Fibroblast of villous mesenchyme (primary cell): ENCODE measurements around the gene ADAM11. TPM values are rescaled to one million over a fixed set of nuclear protein-coding genes. Genes with fewer than 3 reads are reported as not detected.
"Not testable (repeated sequence)": the region's sequence is repeated elsewhere in the genome, so short reads cannot be mapped to it uniquely, and the experiment has no call there.

Experiments
- DNase-seq: peaks from one replicate; pipeline ENCODE4 v3.0.0-alpha.2; 2010; ENCODE audit warnings: low read depth
- H3K4me3 ChIP-seq: 2 replicates; pipeline ENCODE4 v1.5.1; 2011; ENCODE audit warnings: low read depth, mild to moderate bottlenecking, low read length
- total RNA-seq: library from RNA; depleted of rRNA; stranded (reverse); fragments of >200 nt; gene quantifications from 2 replicates; pipeline ENCODE4 v1.2.3, GENCODE V29; 2012
- TF ChIP-seq, protein P1 (sequence below): IDR thresholded peaks from 2 replicates; pipeline ENCODE4 v1.5.1; 2012; ENCODE audit warnings: low read depth, mild to moderate bottlenecking, low read length; ENCODE audit not compliant: insufficient read depth

Gene ADAM11
- total RNA-seq, 1 donor, result 0.43 TPM

DNA sequence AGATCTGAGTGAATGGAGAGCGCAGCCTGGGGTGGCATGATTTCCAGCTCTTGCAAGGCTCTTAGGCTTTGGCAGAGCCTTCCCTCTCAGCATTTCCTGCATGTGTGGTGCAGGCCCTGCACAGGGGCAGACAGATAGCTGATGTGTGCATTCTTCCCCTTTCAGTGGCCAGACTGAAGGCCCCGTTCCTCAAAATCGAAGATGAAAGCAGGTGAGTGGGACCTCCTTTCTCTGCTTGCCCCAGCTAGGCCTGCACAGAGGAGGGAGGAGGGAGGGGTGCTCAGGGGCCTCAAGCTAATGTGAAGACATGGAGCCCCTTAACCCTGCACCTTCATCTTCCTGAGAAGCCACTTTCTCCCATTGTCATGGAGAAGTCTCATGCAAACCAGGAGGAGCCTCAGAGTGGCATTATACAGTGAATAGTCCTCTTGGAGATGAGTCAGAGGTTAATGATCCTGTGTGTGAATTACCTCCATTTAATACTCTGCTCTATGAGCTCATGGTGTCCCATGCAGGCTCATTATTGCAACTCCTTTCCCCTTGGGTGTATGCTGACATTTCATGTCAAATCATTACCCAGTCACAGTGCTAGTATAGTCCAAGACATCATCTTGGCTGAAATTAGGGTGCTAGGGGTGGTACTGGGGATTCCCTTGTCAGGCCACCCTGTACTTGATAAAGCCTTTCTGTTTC lies 20.4 kb upstream of the ADAM11 start:
- H3K4me3 ChIP-seq, result no peak overlapping the region
- DNase-seq, result peak; percentile 18
- TF ChIP-seq, protein P1, sequence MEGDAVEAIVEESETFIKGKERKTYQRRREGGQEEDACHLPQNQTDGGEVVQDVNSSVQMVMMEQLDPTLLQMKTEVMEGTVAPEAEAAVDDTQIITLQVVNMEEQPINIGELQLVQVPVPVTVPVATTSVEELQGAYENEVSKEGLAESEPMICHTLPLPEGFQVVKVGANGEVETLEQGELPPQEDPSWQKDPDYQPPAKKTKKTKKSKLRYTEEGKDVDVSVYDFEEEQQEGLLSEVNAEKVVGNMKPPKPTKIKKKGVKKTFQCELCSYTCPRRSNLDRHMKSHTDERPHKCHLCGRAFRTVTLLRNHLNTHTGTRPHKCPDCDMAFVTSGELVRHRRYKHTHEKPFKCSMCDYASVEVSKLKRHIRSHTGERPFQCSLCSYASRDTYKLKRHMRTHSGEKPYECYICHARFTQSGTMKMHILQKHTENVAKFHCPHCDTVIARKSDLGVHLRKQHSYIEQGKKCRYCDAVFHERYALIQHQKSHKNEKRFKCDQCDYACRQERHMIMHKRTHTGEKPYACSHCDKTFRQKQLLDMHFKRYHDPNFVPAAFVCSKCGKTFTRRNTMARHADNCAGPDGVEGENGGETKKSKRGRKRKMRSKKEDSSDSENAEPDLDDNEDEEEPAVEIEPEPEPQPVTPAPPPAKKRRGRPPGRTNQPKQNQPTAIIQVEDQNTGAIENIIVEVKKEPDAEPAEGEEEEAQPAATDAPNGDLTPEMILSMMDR, result no peak

DNA sequence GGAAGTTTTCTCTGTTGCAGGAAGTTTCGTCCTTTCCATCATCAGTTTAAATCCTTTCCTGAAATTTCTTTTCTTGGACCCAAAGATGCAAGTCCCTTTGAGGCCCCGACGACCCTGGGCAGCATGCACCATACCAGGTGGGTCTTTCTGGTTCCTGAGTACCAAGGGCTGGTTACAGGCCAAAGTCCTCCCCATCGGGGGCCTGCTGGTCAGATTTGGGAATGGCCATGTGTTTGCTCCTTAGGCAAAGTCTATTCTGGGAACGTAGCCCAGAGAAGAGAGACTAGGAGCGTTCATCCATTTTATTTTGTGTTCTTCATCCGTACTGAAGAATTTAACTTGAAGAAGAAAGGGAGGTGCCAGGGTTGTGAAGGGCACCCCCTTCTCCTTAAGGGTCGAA lies 17.5 kb upstream of the ADAM11 start:
- no peak for DNase-seq
- TF ChIP-seq, protein P1, result no peak
- no peak overlapping the region for H3K4me3 ChIP-seq

DNA sequence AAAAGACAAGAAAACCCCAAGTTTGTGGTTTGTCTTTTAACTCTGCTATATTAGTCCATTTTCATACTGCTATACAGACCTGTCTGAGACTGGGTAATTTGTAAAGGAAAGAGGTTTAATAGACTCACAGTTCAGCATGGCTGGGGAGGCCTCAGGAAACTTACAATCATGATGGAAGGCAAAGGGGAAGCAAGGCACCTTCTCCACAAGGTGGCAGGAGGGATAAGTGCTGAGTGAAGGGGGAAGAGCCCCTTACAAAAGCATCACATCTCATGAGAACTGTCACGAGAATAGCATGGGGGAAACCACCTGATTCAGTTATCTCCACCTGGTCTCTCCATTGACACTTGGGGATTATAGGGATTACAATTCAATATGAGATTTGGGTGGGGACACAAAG lies 13.5 kb upstream of the ADAM11 start:
- H3K4me3 ChIP-seq, result no peak overlapping the region
- TF ChIP-seq, protein P1, result no peak
- DNase-seq, result no peak

DNA sequence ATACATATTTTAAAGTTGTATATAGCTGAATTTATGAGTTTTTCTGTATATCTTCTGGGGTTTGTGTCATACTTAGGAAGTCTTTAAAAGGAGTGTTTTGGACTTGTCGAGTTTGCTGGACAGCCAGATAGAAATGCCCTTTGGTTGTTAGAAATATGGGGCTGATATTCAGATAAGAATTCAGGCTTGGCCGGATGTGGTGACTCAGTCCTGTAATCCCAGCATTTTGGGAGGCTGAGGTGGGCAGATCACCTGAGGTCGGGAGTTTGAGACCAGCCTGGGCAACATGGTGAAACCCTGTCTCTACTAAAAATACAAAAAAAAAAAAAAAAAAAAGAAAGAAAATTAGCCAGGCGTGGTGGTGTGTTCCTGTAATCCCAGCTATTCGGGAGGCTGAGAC lies 13.1 kb upstream of the ADAM11 start:
- H3K4me3 ChIP-seq, result not testable (repeated sequence)
- DNase-seq, result peak; percentile 27

DNA sequence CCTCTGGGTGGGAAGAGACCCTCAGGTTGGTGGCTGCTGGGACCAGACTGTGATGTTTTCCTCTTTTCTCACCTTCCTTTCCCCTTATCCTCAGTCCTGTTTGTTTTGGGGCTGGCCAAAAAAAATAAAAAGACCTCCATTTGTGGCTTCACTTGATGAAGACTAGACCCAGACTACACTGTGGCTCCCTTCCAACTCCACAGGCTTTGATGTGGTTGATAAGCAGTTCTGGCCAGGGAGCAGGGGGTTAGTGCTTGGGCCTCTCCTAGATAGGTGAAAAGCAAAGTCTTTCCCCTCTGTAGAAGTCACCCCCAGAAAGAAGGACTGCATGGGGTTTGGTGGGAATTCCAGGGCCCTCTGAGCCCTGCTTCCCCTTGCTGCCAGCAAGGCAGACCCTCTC lies 11.2 kb upstream of the ADAM11 start:
- TF ChIP-seq, protein P1, result no peak

DNA sequence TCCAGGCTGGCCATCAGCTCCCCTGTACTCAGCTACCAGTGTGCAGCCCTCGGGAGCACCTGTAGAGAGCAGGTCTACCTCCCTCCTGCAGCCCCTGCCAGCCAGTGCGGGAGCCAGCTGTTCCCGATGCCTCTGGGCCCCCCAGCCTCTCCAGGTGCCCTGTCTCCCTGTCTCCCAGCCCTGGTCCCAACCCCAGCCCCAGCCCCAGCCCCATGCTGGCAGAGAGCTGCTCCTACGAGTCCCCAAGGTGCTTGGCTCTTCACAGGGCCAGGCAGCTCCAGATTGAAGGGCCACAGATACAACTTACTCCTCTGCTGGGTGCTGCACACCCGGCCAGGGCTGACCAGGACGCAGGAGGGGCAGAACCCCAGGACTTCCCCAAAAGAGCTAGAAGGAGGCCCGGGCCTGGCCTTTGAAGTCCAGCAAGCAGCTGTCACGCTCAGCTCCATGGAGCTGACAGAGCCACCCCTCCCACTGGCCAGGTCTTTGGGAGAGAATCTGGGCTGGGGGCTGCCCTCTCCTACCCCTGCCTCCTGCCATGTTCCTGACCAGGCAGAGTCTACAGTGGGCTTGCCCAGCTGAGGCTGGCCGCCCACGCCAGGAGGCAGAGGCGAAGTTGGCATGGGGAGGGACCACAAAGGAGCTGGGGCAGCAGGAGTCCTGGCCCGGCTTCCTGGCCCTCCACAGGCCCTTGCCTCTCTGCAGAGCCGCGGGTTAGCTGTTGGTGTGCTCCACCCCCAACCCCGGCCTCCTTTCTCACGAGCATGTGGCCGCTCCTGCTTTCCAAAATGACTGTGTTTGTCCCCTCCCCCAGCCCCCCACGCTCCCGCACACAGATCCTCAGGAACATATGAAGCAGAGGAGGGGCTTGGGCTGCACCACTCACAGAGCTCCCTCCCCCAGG lies 9.5 kb upstream of the ADAM11 start:
- TF ChIP-seq, protein P1, result no peak

More for the DNA sequence above, 11.2 kb upstream of the ADAM11 start:
- no peak overlapping the region for H3K4me3 ChIP-seq
- DNase-seq, result no peak

DNA sequence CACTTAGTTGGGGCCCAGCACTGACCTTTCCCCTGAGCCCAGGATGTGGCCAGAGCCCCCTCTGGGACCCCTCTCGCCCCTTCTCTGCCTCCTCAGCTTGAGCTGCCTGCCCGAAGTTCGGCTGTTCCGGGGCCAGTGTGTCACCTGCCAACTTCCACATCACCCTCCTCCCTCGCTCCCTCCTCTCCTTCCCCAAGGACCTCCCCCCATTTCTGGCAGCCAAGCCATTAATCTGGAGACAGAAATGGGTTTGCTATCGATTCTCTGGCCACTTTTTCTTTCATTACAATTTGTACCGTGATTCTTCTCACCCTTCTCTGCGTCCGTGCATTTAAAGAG lies 8.8 kb upstream of the ADAM11 start:
- no peak for DNase-seq
- H3K4me3 ChIP-seq, result no peak overlapping the region
- TF ChIP-seq, protein P1, result no peak

More for the DNA sequence above, 9.5 kb upstream of the ADAM11 start:
- DNase-seq, result no peak
- no peak overlapping the region for H3K4me3 ChIP-seq
